Neural cell (in vitro differentiated cells): Measurements from ENCODE around the gene CIART. TPM values are rescaled to one million over a fixed set of nuclear protein-coding genes. Genes with fewer than 3 reads are reported as not detected.

Source experiments
- H2AFZ ChIP-seq: fragments of 200-600, 300-800 bp; sonication (generic), shearing (Covaris generic); 2 replicates; pipeline ENCODE4 v1.6.0; 2014; ENCODE audit warnings: low read depth, mild to moderate bottlenecking, antibody characterized with exemption, low read length, moderate library complexity
- H3F3A ChIP-seq: fragments of 200-600 bp; shearing (Covaris generic); 2 replicates; pipeline ENCODE4 v1.6.1; 2016; ENCODE audit warnings: mild to moderate bottlenecking, moderate library complexity, mixed read lengths, antibody characterized with exemption, low read length; ENCODE audit not compliant: insufficient read depth, poor library complexity, severe bottlenecking
- H3K27ac ChIP-seq: fragments of 200-600, 300-800 bp; sonication (generic), shearing (Covaris generic); 2 replicates; pipeline ENCODE4 v1.5.1; 2014; ENCODE audit warnings: mild to moderate bottlenecking, low read length, moderate library complexity
- H3K27me3 ChIP-seq: fragments of 300-800, 200-600 bp; sonication (generic), shearing (Covaris generic); 2 replicates; pipeline ENCODE4 v1.6.0; 2014; ENCODE audit warnings: mild to moderate bottlenecking, low read depth, low read length, moderate library complexity; ENCODE audit not compliant: insufficient read depth
- H3K36me3 ChIP-seq: fragments of 300-800, 200-600 bp; sonication (generic), shearing (Covaris generic); 2 replicates; pipeline ENCODE4 v1.5.1; 2014; ENCODE audit warnings: mild to moderate bottlenecking, antibody characterized with exemption, low read length, moderate library complexity; ENCODE audit not compliant: insufficient read depth
- H3K4me2 ChIP-seq: fragments of 300-800, 200-600 bp; sonication (generic), shearing (Covaris generic); 2 replicates; pipeline ENCODE4 v1.6.0; 2014; ENCODE audit warnings: mild to moderate bottlenecking, low read length
- H3K4me3 ChIP-seq: fragments of 300-800, 200-600 bp; sonication (generic), shearing (Covaris generic); 2 replicates; pipeline ENCODE4 v1.5.1; 2014; ENCODE audit warnings: mild to moderate bottlenecking, low read length, moderate library complexity
- H3K79me2 ChIP-seq: fragments of 200-600 bp; shearing (Covaris generic); replicated peaks from 2 replicates; pipeline ENCODE4 v1.6.0; 2014; ENCODE audit warnings: mild to moderate bottlenecking, low read length, moderate library complexity; ENCODE audit not compliant: insufficient read depth
- H3K9ac ChIP-seq: fragments of 300-800, 200-600 bp; sonication (generic), shearing (Covaris generic); 2 replicates; pipeline ENCODE4 v1.6.1; 2016; ENCODE audit warnings: mild to moderate bottlenecking, low read length, mixed read lengths
- H3K9me2 ChIP-seq: fragments of 200-600 bp; shearing (Covaris generic); 2 replicates; pipeline ENCODE4 v1.6.1; 2016; ENCODE audit warnings: mild to moderate bottlenecking, low read length, mixed read lengths; ENCODE audit not compliant: insufficient read depth
- H3K9me3 ChIP-seq: fragments of 200-600, 300-800 bp; sonication (generic), shearing (Covaris generic); 2 replicates; pipeline ENCODE4 v1.6.1; 2016; ENCODE audit warnings: mild to moderate bottlenecking, mixed run types, low read length, moderate library complexity, mixed read lengths
- H4K20me1 ChIP-seq: fragments of 200-600 bp; shearing (Covaris generic); 2 replicates; pipeline ENCODE4 v1.6.1; 2016; ENCODE audit warnings: mild to moderate bottlenecking, mixed run types; ENCODE audit not compliant: insufficient read depth
- CTCF ChIP-seq: fragments of 450-650 bp; IDR thresholded peaks from 2 replicates; pipeline ENCODE4 v1.5.1; 2014; ENCODE audit warnings: antibody characterized with exemption, mild to moderate bottlenecking, moderate library complexity; ENCODE audit not compliant: poor library complexity, severe bottlenecking
- EP300 ChIP-seq: fragments of 450-650 bp; conservative IDR thresholded peaks from 2 replicates; pipeline ENCODE4 v1.6.1; 2014; ENCODE audit warnings: antibody characterized with exemption, mild to moderate bottlenecking, moderate library complexity; ENCODE audit not compliant: poor library complexity, severe bottlenecking
- EZH2 ChIP-seq: fragments of 200-600, 300-800 bp; shearing (Covaris generic), sonication (generic); IDR thresholded peaks from 2 replicates; pipeline ENCODE4 v1.6.1; 2014; ENCODE audit warnings: antibody characterized with exemption, low read length, borderline replicate concordance, mild to moderate bottlenecking; ENCODE audit not compliant: insufficient read depth, poor library complexity, severe bottlenecking
- MXI1 ChIP-seq: fragments of 450-650 bp; conservative IDR thresholded peaks from 2 replicates; pipeline ENCODE4 v1.6.1; 2014; ENCODE audit warnings: antibody characterized with exemption, mild to moderate bottlenecking; ENCODE audit not compliant: poor library complexity, severe bottlenecking
- POLR2AphosphoS5 ChIP-seq: IDR thresholded peaks from 2 replicates; pipeline ENCODE4 v1.6.1; 2012
- RAD21 ChIP-seq: fragments of 450-650 bp; conservative IDR thresholded peaks from 2 replicates; pipeline ENCODE4 v1.6.1; 2014; ENCODE audit warnings: antibody characterized with exemption, mild to moderate bottlenecking, moderate library complexity
- REST ChIP-seq: IDR thresholded peaks from 2 replicates; pipeline ENCODE4 v1.6.1; 2012; ENCODE audit warnings: borderline replicate concordance
- SMC3 ChIP-seq: fragments of 450-650 bp; conservative IDR thresholded peaks from 2 replicates; pipeline ENCODE4 v1.6.1; 2014; ENCODE audit warnings: antibody characterized with exemption, mild to moderate bottlenecking, moderate library complexity; ENCODE audit not compliant: poor library complexity
- TAF1 ChIP-seq: IDR thresholded peaks from 2 replicates; pipeline ENCODE4 v1.6.1; 2012; ENCODE audit warnings: low read depth
- polyA plus RNA-seq: library from polyadenylated mRNA; depleted of rRNA; stranded (reverse); fragments of >200 nt; gene quantifications from 2 replicates; pipeline ENCODE4 v1.2.3, GENCODE V29; 2014

The CIART gene
- polyA plus RNA-seq, 1 donor from 2014 or later, result 7.3 TPM

- H2AFZ ChIP-seq, result peak overlapping the region; percentile 82
- no peaks in the 10 kb centered on the region for H3K36me3 ChIP-seq
- no peaks in the 10 kb centered on the region for H3K9me2 ChIP-seq
- no peaks in the 10 kb centered on the region for H3K9me3 ChIP-seq
- H3K4me3 ChIP-seq, result peak overlapping the region; percentile 99
- H3K27ac ChIP-seq, result peak overlapping the region; percentile 85
- H4K20me1 ChIP-seq, result no peaks in the 10 kb centered on the region
- H3K79me2 ChIP-seq, result peaks cover 19% of the 10 kb centered on the region
- peak overlapping the region; percentile 84 for H3K4me2 ChIP-seq
- H3K9ac ChIP-seq, result peak overlapping the region; percentile 97
- H3F3A ChIP-seq, result no peaks in the 10 kb centered on the region
- TF ChIP-seq SMC3, result no peak
- no peak for TF ChIP-seq POLR2AphosphoS5
- no peak for TF ChIP-seq EZH2
- no peak for TF ChIP-seq EP300
- TF ChIP-seq RAD21, result no peak
- TF ChIP-seq MXI1, result no peak
- no peak for TF ChIP-seq CTCF
- H3K27me3 ChIP-seq, result no peaks in the 10 kb centered on the region
Measured at GRCh38 chr1:150268340-150268704, 14.0 kb upstream of the CIART start.

GRCh38 chr1:150268705-150269403, 13.5 kb upstream of the CIART start, which contains the start of gene APH1A:
TSS of gene APH1A (minus strand) at chr1:150269016. CDS start at chr1:150268810, 206 bp downstream.
- Histone ChIP-seq H3K36me3 (no peaks in the 10 kb centered on the region), H3K4me2 (peak within 1 kb of the TSS; percentile 84), H3K9me2 (no peaks in the 10 kb centered on the region), H3F3A (no peaks in the 10 kb centered on the region), H3K4me3 (peak within 1 kb of the TSS; percentile 99), H3K27me3 (no peaks in the 10 kb centered on the region), H2AFZ (peak within 1 kb of the TSS; percentile 82), H4K20me1 (no peaks in the 10 kb centered on the region), H3K79me2 (peaks cover 19% of the 10 kb centered on the region), H3K9me3 (no peaks in the 10 kb centered on the region), H3K27ac (peak within 1 kb of the TSS; percentile 85), H3K9ac (peak within 1 kb of the TSS; percentile 97)
- TF ChIP-seq RAD21 (no peak), CTCF (peak; percentile 8), SMC3 (peak; percentile 24), REST (peak; percentile 86), EZH2 (no peak), TAF1 (peak; percentile 79), EP300 (peak; percentile 30), MXI1 (peak; percentile 72), POLR2AphosphoS5 (peak; percentile 89)
